GM21825 (cell line): Measurements from ENCODE around the gene SIN3A.
A peak's percentile ranks its signal among the peaks of the same experiment; 100 is the strongest.
"Not testable (repeated sequence)": the region's sequence is repeated elsewhere in the genome, so short reads cannot be mapped to it uniquely, and the experiment has no call there.

Experiments used
- ATAC-seq: cut with Tn5 transposase; IDR thresholded peaks from one replicate; pipeline ENCODE4 v1.9.1; 2021; ENCODE audit warnings: mild to moderate bottlenecking, moderate library complexity; ENCODE audit not compliant: unreplicated experiment

The SIN3A gene

DNA sequence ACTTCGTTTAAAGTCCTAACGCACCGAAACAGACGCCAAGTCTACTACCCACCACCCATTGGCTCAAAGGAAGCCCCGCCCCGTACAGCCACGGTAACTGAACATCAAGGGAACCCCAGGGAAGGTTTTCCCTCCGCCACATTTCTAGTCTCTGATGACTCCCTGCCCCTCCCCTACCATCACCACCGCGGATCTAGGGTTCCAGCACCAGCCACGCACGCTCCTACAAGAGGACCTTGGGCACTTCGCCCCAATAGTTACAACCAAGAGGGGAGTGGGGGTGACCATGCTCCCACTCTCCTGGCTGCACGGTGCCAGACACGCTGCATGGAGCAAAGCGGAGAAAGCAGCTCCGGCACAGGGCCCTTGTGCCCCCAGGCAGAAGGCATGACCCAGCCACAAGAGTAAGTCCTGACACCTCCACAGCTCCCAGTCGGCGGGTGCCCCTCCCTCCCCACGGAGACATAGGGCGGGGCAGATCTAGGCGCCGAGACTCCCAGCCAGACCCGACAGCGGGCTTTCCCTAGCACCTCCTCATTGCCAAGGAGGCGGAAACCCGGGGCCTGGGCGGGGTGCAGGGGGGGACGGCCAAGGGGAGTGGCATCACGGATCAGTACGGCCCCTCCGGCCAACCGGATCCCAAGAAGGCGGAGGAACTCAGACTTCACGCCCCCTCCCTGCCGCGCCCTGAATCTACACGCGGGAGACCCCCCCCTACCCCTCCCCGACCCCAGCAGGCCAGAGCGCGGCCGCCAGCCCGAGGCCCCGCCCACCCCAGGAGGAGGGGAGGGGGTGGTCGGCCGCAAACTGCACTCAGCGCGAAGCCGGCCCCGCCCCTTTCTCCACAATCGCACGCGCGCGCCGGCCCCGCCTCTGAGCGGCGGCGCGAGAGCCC, 936 bp downstream of the SIN3A start:
- peak; percentile 14 for ATAC-seq

DNA sequence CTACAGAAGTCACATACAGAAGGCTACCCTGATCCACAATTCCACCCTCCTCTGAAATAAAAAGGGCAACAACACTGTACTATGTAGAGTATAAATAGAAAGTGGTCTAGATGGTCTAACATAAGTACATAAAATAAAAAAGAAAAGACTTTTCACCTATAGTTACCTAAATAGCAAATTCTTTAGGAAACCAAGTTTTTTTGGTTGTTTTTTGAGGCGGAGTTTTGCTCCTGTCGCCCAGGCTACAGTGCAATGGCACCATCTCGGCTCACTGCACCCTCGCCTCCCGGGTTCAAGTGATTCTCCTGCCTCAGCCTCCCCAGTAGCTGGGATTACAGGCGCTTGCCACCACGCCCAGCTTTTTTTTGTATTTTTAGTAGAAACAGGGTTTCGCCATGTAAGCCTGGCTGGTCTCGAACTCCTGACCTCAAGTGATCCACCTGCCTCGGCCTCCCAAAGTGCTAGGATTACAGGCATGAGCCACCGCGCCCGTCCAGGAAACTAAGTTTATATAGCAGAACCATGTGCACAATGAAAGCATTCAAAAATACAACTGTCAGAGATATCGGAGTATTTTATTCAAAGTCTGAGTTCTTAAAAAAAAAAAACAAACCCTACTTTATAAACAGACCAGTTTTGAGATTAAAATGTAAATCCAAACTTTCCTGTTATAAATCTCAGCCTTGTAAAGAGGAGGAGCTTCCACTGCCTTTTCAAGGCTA, 1.7 kb downstream of the SIN3A start:
- ATAC-seq: no peak

DNA sequence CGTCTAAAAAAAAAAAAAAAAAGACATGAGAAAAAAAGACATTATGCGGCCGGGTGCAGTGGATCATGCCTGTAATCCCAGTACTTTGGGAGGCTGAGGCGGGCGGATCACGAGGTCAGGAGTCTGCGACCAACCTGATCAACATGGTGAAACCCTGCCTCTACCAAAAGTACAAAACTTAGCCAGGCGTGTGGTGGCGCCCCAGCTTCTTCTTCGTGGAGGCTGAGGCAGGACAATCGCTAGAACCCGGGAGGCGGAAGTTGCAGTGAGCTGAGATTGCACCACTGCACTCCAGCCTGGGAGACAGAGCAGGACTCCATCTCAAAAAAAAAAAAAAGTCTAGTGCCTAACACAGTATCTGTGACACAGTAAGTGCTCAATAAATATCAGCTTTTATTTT, 3.3 kb downstream of the SIN3A start:
- ATAC-seq: not testable (repeated sequence)

DNA sequence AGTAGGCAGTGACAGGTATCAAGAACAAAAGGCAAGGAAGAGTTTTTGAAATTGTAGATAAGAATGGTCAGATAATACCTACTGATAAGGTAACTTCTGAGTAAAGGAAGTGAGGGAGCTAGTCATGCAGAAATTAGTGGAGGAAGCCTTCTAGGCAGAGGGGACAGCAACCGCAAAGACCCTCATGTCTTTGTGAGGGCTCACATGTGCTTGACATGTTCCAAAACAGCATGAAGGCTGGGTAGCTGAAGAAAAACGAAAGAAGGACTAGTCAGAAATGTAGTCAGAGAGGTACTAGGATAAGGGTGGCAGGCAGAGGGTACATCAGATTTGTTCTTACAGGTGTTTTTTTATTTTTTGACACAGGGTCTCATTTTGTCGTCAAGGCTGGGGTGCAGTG, 5.3 kb downstream of the SIN3A start:
- ATAC-seq: no peak

DNA sequence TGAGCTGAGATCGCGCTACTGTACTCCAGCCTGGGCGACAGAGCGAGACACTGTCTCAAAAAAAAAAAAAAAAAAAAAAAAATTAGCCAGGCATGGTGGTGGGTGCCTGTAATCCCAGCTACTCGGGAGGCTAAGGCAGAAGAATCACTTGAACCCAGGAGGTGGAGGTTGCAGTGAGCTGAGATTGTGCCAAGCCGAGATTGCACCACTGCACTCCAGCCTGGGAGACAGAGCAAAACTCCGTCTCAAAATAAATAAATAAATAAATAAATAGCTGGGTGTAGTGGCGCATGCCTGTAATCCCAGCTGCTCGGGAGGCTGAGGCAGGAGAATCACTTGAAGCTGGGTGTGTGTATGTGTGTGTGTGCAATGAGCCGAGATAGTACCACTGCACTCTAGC, 6.2 kb downstream of the SIN3A start:
- ATAC-seq: not testable (repeated sequence)

DNA sequence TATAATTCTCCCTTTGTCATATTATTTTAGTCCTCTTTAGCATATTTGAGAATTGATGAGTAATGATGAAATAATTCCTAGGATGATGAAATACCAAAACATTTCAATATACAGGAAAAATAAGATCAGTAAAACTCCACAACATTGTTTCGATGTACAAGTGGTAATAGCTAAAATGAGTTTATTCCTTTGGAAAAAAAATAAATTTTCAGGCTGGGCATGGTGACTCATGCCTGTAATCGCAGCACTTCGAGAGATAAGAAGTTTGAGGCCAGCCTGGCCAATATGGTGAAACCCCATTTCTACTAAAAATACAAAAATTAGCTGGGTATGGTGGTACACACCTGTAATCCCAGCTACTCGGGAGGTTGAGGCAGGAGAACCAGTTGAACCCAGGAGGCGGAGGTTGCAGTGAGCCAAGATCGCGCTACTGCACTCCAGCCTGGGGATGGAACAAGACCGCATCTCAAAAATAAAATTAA, 7.5 kb downstream of the SIN3A start:
- ATAC-seq: not testable (repeated sequence)

DNA sequence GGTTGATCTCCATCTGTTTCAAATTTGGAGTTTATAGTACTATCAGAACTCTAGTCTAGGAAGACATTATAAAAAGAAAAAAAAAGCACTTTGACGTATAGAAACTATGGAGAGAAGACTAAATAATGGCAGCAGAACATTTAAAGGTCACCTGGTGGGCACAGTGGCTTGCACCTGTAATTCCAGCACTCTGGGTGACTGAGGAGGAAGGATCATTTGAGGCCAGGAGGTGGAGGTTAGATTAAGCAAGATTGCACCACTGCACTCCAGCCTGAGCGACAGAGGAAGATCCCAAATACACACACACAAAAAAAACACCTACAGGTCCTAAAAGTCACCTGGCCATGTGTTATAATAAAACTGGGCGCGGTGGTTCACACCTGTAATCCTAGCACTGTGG, 13.8 kb downstream of the SIN3A start:
- no peak for ATAC-seq

DNA sequence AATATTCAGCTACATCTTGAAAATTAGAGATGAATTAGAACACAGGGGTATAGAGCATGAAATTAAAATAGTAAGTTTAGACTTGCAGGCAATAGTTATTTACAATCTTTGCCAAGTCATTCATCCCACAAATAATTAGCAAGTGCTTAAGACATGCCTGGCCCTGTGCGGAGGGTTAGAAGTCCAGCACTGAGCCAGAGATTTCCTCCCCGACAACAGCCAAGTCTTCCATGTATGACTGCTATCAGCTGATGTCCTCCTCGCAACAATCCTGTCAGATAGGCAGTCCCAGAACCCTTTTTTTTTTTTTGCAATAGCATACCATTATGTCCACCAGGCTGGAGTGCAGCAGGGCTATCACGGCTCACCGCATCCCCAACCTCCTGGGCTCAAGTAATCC, 14.6 kb downstream of the SIN3A start:
- ATAC-seq: no peak

DNA sequence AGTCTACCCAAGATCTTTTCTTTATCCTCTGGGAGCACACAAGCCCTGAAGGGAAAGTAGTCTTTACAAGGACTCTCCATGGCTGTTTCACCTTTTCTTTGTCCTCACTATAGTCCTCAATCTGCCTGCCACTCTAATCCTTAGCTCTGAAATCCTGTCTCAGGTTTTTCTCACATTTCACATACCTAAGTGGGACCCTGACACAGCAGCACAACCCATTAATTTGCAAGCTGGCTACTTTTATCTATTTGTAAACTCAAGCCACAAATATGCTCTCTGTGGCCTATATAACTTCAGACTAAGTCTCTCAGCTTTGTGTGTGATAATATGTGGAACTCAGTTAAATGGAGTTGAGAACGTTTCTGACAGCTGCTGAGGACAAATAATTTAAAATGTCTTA, 19.8 kb downstream of the SIN3A start:
- no peak for ATAC-seq

DNA sequence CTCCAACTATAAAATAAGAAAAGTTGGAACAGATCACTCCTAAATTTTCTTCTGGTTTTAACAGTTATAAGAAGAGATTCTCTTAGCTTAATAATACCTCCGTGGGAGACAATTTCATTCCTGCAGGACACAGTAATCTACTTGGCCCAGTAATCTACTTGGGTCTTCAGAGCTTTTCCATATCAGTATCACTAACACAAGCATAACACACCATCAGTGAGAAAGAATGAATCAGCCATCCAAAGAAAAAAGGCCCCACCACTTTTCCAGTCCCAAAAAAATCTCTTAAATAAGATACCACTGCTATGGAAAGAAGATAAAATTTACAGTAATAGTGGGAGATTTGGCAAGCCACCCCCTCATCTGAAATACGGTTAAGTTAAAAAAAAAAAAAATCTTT, 20.2 kb downstream of the SIN3A start:
- no peak for ATAC-seq

DNA sequence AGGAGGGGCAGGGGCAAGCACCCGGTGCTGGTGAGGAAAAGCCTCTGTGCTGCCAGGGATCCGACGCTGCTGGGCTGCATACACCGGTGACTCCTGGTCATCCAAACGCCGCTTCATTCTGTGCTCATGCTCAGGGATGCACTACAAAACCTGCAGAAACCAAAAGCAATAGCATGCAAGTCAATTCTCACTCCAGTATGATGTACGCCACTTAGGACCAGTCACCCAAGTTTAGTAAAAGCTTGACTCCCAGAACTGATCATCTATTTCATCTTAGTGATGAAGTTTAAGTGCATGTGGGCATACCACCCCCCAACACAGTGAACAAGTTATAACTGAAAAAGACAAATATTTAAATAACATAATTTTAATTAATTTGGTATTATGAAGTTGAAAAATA, 21.2 kb downstream of the SIN3A start:
- ATAC-seq: no peak

DNA sequence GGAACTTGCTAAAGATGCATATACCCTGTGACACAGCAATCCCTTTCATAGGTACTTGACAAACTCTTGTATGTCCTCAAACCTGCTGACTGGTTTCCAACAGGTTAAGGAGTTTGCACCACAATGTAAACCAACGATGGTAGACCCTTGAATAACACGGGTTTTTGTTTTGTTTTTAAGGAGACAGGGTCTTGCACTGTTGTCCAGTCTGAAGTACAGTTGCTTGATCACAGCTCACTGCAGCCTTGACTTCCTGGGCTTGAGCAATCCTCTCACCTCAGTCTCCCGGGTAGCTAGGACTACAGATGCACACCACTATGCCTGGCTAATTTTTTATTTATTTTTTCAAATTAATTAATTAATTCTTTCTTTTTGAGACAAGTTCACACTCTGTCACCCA, 23.3 kb downstream of the SIN3A start:
- no peak for ATAC-seq

DNA sequence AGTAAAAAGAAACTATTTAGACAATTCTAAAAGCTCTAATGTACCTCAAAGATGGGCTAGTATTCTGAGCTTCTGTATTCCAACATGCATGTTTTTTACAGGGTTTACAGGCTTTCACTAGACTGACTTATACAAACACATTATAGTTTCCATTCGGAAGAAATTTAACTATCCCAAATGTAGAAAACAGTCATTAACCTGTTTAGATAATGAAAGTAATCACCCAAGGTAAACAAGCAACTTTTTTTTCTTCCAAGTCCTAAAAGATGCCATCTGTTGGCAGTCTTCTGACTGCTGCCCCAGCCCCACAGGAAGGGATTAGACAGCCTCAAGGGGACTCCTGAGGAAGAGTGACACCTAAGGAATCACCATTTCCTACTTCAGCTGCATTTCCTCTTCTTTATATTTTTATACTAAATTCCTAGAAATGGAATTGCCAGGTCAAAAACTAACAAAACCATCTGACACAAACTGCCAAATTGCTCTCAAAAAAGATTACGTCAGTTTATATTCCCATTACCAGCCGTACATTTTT, 25.5 kb downstream of the SIN3A start:
- ATAC-seq: no peak

DNA sequence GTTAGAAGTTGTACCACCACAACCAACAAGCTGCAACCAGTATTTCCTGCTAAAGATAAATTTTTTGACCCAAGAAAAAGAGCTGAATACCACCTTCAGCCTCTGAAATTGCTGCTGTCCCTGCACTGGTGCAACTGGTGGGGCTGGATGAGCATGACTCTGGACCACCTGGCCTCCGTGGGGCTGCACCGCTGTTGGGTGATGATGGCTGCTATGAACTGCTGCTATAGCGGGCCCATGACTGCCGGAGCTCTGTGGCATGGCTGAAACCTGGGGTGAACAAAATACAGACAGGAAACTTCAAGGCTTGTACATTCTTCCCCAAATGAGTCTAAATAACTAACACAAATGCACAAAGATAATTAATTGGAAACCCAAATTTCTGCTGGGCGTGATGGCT, 28.9 kb downstream of the SIN3A start:
- no peak for ATAC-seq

DNA sequence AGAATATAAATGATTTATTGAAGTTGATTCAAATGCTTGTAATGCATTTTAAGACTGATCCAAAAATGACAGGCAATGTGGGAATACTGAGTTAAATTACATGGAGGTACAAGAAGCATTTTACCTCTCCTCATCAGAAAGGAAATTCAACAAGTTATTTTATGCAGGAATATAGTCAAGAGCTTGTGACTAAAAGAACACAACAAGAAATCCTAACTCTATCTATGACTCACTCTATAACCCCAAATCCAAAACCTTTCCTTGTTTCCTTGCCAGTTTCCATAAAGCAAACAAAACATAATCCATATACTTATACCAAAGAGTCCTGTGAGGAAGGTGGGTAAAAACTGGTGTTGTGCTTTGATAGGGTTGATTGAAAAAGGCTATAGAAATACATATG, 30.8 kb downstream of the SIN3A start:
- ATAC-seq: no peak

DNA sequence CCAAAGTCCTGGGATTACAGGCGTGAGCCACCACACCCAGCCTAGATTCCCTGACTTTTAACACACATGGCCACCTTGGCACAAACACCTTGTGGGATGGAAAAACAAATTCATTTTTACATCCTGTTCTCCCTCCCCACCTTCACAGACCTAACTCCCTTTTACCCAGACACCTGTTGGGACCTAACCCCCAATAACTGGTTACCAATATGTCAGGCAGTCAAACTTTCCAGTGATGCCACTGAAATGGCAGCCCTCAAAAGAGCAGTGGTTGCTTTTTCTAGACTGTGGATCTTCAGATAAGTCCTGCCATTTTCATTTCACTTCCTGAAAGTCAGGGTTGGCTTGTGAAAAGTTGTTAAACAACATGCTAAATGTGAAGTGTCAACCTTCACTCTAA, 34.9 kb downstream of the SIN3A start:
- ATAC-seq: no peak

DNA sequence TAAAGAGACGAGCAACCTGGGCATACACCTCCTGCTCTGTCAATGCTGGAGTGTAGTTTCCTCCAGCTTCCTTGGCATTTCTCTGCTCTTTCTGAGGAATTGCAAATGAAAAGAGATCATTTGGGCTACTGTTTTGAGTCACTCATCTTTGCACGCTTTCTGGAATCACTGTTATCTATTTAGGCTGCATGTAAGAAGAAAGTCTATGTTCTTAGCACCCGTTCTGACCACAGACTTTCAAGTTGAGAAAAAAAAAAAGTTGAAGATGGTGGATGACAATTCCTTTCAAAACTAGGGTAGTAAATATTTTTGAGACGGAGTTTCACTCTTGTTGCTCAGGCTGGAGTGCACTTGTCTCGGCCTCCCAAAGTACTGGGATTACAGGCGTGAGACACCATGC, 41.3 kb downstream of the SIN3A start:
- no peak for ATAC-seq

DNA sequence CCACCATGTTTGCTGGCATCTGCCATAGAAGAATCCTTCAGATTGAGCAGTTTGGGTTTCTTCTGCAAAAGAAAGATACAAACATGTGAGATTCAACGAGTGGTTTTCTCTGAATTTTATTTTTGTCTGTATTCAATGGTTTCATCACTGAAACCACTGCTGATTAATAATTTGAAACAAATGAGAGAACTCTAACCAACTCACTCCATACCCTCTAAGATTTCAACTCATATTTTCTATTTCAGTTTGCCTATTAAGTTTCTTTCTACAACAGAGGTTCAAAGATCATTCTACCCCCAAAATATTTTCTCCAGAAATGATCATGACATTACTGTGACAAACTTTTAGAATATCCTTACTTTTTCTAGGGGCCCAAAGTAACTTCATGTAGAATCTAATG, 44.4 kb downstream of the SIN3A start:
- ATAC-seq: no peak

DNA sequence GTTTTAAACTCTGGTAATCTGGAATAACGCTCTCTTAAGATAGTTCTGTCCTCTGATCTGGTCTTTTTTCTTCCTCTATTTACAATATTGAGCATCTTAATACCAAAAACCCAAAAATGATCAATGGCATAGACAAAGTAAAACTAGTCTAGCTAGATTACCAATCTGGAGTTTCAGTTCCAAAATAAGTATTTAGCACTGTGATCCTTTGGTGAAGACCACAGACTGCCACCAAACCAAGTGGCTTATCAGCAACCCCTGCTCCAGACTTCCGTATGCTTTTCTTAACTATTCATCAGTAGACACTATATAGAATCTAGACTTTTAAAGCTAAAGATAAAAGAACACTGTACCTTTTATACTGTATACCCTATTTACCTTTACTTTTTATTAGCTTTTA, 47.6 kb downstream of the SIN3A start:
- no peak for ATAC-seq

DNA sequence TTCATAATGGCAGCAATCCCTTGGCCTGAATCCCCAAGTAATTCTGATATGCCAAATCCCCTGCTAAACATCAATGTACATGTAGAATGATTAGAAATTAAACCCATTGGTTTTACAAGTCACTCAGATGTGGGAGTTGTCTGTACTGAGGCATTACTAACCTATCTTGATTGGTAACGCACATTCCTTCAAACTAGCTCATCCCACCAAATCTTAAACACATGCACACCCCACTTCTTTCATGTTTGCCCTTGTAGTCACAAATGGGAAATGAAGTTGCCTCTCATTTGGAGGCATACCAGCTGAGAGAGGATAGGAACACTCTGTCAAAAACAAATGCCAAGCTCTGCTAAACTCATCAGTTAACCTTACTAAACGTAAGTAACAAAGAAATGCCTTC, 54.0 kb downstream of the SIN3A start:
- ATAC-seq: no peak

DNA sequence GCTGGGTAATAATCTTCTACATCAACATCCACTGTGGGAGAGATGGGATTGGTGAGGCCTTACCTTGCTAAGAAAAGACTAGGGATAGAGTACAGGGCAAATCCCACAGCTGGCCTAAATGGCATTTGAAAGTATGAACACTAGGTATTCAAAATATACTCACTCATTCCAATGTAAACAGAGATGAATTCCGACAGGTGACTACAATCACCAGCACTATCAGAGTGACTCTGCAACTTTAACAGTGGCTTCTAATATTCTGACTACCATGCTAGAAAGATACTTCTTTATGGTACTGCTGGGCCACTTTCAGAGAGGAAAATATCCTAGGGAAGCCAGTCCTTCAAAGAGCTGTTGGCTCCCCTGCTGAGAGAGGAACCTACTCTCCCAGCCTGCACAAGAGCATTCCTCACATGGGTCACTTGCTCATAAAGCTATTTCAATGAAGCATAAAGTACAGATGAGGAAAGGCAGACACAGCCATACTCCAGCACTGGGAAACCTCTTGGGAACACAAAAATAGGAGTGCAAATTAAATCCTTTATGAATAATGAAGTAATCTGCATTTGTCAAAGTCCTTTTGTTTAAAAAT, 61.6 kb downstream of the SIN3A start:
- ATAC-seq: no peak

DNA sequence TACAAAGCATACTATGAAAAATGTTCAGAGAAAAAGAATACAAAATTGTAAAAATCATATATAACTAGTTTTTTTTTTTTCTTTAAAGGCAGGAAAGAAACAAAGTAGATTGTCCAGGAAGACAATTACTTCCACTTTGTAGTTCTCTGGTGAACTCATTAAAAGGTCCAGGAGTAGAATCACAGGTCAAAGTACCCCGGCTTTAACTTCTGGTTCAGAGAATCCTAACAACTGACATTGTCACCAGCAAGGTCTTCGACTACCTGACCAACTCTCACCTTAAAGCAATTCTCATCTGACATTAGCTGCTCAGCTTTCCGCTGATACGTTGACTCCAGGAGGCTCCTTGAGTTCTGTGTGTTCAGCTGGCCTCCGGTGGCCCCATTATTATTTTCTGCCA, 67.5 kb downstream of the SIN3A start:
- not testable (repeated sequence) for ATAC-seq
